ENCODE results near the gene RHOD. TPM values are rescaled to one million over a fixed set of nuclear protein-coding genes. Genes with fewer than 3 reads are reported as not detected.

The RHOD gene
- total RNA-seq, 4 donors from 2014 or later, result 12.4 to 29.7 (median 23.6) TPM

GRCh38 chr11:67048515-67049130 is 8.0 kb upstream of the RHOD start:
- TF ChIP-seq CTCF (IDR thresholded peaks at IDR 0.05) (no peak), POLR2A (IDR thresholded peaks at IDR 0.05) (no peak), EP300 (IDR thresholded peaks at IDR 0.05) (no peak), POLR2AphosphoS5 (IDR thresholded peaks at IDR 0.05) (no peak)
- no peaks in the 10 kb centered on the region for H3K9me3 ChIP-seq
- 100% methylated on average over 1 of the region's 22 CpGs; no CpG with 5 or more reads in 1 of the 2 donors for WGBS, 2 donors (ENCODE audit: low coverage in 1 of 2)
- H3K4me1 ChIP-seq, result no peaks in the 10 kb centered on the region
- H3K27me3 ChIP-seq, result no peaks in the 10 kb centered on the region
- no peaks in the 10 kb centered on the region for H3K36me3 ChIP-seq
- ATAC-seq, result no peak
- H3K27ac ChIP-seq, result no peak overlapping the region
- no peak overlapping the region for H3K4me3 ChIP-seq

GRCh38 chr11:67050139-67050538 is 6.5 kb upstream of the RHOD start:
- Histone ChIP-seq H3K27me3 (no peaks in the 10 kb centered on the region), H3K4me3 (no peak overlapping the region), H3K27ac (no peak overlapping the region), H3K36me3 (no peaks in the 10 kb centered on the region), H3K4me1 (peaks cover 0 to 6% (median 0%) of the 10 kb centered on the region in 3 donors), H3K9me3 (no peaks in the 10 kb centered on the region)
- no CpG with 5 or more reads among the region's 3 CpGs for WGBS, 2 donors (ENCODE audit: low coverage in 1 of 2)
- TF ChIP-seq POLR2AphosphoS5 (IDR thresholded peaks at IDR 0.05) (no peak), CTCF (IDR thresholded peaks at IDR 0.05) (no peak)
- ATAC-seq, result no peak

- Histone ChIP-seq H3K27ac (no peak overlapping the region), H3K4me3 (no peak overlapping the region), H3K36me3 (no peaks in the 10 kb centered on the region), H3K27me3 (no peaks in the 10 kb centered on the region), H3K4me1 (peaks cover 0 to 18% (median 8%) of the 10 kb centered on the region in 3 donors), H3K9me3 (no peaks in the 10 kb centered on the region)
- no peak for TF ChIP-seq EP300 (IDR thresholded peaks at IDR 0.05)
- TF ChIP-seq POLR2A (IDR thresholded peaks at IDR 0.05), result no peak
- no peak for TF ChIP-seq CTCF (IDR thresholded peaks at IDR 0.05)
- TF ChIP-seq POLR2AphosphoS5 (IDR thresholded peaks at IDR 0.05), result no peak
- 71 to 86% methylated on average over 2 to 6 of the region's 9 CpGs for WGBS, 2 donors (ENCODE audit: low coverage in 1 of 2)
- ATAC-seq, result no peak
These were observed 5.3 kb upstream of the RHOD start for GRCh38 chr11:67051180-67051893.

GRCh38 chr11:67051945-67052488 is 4.6 kb upstream of the RHOD start:
- Histone ChIP-seq H3K27ac (no peak overlapping the region), H3K36me3 (no peaks in the 10 kb centered on the region), H3K4me3 (no peak overlapping the region), H3K9me3 (no peaks in the 10 kb centered on the region), H3K4me1 (peaks cover 0 to 25% (median 9%) of the 10 kb centered on the region in 3 donors), H3K27me3 (no peaks in the 10 kb centered on the region)
- ATAC-seq, result no peak
- no peak for TF ChIP-seq POLR2AphosphoS5 (IDR thresholded peaks at IDR 0.05)
- TF ChIP-seq EP300 (IDR thresholded peaks at IDR 0.05), result no peak
- TF ChIP-seq CTCF (IDR thresholded peaks at IDR 0.05), result no peak
- no peak for TF ChIP-seq POLR2A (IDR thresholded peaks at IDR 0.05)
- 67 to 75% methylated on average over 1 to 2 of the region's 4 CpGs for WGBS, 2 donors (ENCODE audit: low coverage in 1 of 2)
